ENCODE measurements around the gene MRTFA. TPM values are rescaled to one million over a fixed set of nuclear protein-coding genes. Genes with fewer than 3 reads are reported as not detected.

MRTFA gene
- total RNA-seq, 4 donors from 2014 or later = 81.6 to 109 (median 94.5) TPM

DNA sequence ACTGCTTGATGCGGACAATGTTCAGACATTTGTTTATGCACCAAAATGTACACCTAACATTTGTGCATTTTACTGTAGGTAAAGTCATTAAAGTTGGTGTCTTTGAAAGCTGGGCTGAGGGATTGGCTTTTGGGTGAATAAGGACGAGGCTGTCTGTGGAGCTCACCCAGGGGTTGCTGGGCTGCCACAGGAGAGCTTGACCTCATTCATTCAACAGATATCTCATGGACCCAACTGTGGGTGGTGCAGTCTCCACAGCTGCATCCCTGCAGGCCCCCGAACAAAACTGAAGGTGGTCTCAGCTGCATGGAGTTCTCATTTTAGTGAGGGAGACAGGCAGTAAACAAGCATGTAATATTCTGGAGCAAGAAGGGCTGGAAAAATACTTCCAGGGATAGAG, 233.4 kb downstream of the MRTFA start:
- peaks cover 60% of the 10 kb centered on the region for H3K36me3 ChIP-seq
- 91% methylated on average over 3 of the region's 3 CpGs for WGBS
- no peak overlapping the region for H3K27ac ChIP-seq
- H3K27me3 ChIP-seq = no peaks in the 10 kb centered on the region
- no peak for DNase-seq (ENCODE audit: low spot score in 2 of 2)
- H3K4me3 ChIP-seq = no peak overlapping the region
- H3K4me1 ChIP-seq = no peaks in the 10 kb centered on the region
- H3K9me3 ChIP-seq = no peaks in the 10 kb centered on the region
- TF ChIP-seq POLR2A (IDR thresholded peaks at IDR 0.05) = no peak
- no peak for TF ChIP-seq POLR2AphosphoS5 (IDR thresholded peaks at IDR 0.05)
- TF ChIP-seq EP300 (IDR thresholded peaks at IDR 0.05) = no peak
- TF ChIP-seq, protein P1, sequence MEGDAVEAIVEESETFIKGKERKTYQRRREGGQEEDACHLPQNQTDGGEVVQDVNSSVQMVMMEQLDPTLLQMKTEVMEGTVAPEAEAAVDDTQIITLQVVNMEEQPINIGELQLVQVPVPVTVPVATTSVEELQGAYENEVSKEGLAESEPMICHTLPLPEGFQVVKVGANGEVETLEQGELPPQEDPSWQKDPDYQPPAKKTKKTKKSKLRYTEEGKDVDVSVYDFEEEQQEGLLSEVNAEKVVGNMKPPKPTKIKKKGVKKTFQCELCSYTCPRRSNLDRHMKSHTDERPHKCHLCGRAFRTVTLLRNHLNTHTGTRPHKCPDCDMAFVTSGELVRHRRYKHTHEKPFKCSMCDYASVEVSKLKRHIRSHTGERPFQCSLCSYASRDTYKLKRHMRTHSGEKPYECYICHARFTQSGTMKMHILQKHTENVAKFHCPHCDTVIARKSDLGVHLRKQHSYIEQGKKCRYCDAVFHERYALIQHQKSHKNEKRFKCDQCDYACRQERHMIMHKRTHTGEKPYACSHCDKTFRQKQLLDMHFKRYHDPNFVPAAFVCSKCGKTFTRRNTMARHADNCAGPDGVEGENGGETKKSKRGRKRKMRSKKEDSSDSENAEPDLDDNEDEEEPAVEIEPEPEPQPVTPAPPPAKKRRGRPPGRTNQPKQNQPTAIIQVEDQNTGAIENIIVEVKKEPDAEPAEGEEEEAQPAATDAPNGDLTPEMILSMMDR (IDR thresholded peaks at IDR 0.05) = no peak

DNA sequence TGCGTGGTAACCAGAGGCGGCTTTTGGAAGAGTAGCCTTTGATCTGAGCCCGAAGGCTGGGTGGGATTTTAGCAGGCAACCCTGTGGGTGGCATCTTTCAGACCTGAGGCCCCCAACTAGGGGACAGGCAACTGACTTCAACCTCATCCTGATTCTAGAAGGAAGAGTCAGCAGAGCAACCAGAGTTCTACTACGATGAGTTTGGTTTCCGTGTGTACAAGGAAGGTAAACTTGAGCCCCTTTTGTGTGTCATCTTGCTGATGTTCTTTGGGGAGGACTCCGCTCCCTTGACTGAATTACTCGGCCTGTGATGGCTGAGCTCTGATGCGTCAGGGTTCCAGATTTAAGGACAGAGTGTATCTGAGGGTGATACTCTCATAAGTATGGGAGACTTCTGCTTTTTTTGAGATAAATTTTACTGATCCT, 234.5 kb downstream of the MRTFA start:
- no peak overlapping the region for H3K4me3 ChIP-seq
- no peaks in the 10 kb centered on the region for H3K27me3 ChIP-seq
- DNase-seq (ENCODE audit: low spot score in 2 of 2) = no peak
- peaks cover 49% of the 10 kb centered on the region for H3K36me3 ChIP-seq
- 94% methylated on average over 8 of the region's 8 CpGs for WGBS
- H3K27ac ChIP-seq = no peak overlapping the region
- no peaks in the 10 kb centered on the region for H3K9me3 ChIP-seq
- peaks cover 8% of the 10 kb centered on the region for H3K4me1 ChIP-seq
- TF ChIP-seq POLR2AphosphoS5 (IDR thresholded peaks at IDR 0.05) = no peak
- TF ChIP-seq POLR2A (IDR thresholded peaks at IDR 0.05) = no peak
- TF ChIP-seq, protein P1 (IDR thresholded peaks at IDR 0.05) = no peak

DNA sequence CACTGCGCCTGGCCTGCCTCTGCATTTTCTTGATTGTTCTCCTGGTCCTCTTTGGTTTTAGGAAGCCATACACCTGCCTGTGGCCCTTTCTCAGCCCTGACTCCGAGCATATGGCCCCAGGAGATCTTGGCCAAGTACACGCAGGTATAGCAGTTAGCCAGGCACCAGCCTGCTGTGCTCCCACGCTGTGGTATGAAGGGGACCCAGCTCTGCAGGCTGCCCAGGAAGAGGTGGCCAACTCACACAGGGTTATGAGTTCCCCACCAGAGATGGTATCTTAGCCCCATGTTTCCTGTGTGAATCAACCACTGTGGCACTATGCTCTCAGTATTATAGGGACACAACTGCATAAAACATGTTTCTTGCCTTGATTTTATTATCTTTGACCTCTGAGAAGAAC, 235.0 kb downstream of the MRTFA start:
- H3K27me3 ChIP-seq = no peaks in the 10 kb centered on the region
- TF ChIP-seq, protein P1 (IDR thresholded peaks at IDR 0.05) = no peak
- TF ChIP-seq EP300 (IDR thresholded peaks at IDR 0.05) (no peak), POLR2A (IDR thresholded peaks at IDR 0.05) (no peak), POLR2AphosphoS5 (IDR thresholded peaks at IDR 0.05) (no peak)
- 82% methylated on average over 3 of the region's 4 CpGs for WGBS
- no peak overlapping the region for H3K4me3 ChIP-seq
- peaks cover 12% of the 10 kb centered on the region for H3K4me1 ChIP-seq
- H3K27ac ChIP-seq = no peak overlapping the region
- H3K36me3 ChIP-seq = peaks cover 44% of the 10 kb centered on the region
- no peaks in the 10 kb centered on the region for H3K9me3 ChIP-seq
- DNase-seq (ENCODE audit: low spot score in 2 of 2) = no peak

DNA sequence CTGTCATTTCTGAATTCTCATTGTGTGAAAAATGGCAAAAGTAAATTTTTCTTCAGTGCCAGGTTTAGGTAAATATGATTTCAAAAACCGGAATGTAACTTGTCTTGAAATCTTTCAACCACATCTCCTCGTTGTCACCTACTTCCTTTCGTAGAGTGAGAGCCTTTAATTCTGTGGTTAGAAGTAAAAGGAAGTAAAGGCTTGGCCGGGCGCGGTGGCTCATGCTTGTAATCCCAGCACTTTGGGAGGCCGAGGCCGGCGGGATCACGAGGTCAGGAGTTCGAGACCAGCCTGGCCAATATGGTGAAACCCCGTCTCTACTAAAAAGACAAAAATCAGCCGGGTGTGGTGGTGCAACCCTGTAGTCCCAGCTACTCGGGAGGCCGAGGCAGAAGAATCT, 236.4 kb downstream of the MRTFA start:
- no peak overlapping the region for H3K27ac ChIP-seq
- no peak for DNase-seq (ENCODE audit: low spot score in 2 of 2)
- peaks cover 30% of the 10 kb centered on the region for H3K36me3 ChIP-seq
- H3K4me3 ChIP-seq = no peak overlapping the region
- H3K4me1 ChIP-seq = peaks cover 17% of the 10 kb centered on the region
- WGBS = 85% methylated on average over 15 of the region's 15 CpGs
- no peaks in the 10 kb centered on the region for H3K27me3 ChIP-seq
- no peaks in the 10 kb centered on the region for H3K9me3 ChIP-seq
- TF ChIP-seq EP300 (IDR thresholded peaks at IDR 0.05) (no peak), POLR2A (IDR thresholded peaks at IDR 0.05) (no peak), POLR2AphosphoS5 (IDR thresholded peaks at IDR 0.05) (no peak)
- TF ChIP-seq, protein P1 (IDR thresholded peaks at IDR 0.05) = no peak

DNA sequence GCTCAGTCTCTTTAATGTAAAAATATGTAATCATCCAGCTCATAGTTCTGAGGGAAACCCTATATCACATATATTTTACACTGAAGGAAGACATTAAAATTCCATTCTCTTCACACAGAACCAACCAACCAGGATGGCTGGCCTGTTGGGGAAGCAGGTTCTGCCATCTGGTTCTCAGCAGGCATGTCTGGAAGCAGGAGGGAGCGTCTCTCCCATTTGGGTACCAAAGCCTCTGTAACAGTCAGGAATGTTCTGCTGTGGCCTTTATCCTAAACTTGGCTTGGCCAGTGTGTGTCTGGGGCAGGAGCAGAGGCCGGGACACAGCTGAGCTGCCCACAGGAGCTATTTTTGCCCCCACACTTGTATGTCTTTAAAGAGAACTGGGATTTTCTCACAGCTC, 236.9 kb downstream of the MRTFA start:
- H3K36me3 ChIP-seq = peaks cover 25% of the 10 kb centered on the region
- DNase-seq (ENCODE audit: low spot score in 2 of 2) = no peak
- no peaks in the 10 kb centered on the region for H3K9me3 ChIP-seq
- H3K27ac ChIP-seq = no peak overlapping the region
- H3K4me1 ChIP-seq = peaks cover 17% of the 10 kb centered on the region
- no peak for TF ChIP-seq POLR2A (IDR thresholded peaks at IDR 0.05)
- TF ChIP-seq EP300 (IDR thresholded peaks at IDR 0.05) = no peak
- TF ChIP-seq, protein P1 (IDR thresholded peaks at IDR 0.05) = no peak
- no peak for TF ChIP-seq POLR2AphosphoS5 (IDR thresholded peaks at IDR 0.05)
- no peak overlapping the region for H3K4me3 ChIP-seq
- WGBS = 86% methylated on average over 2 of the region's 2 CpGs
- H3K27me3 ChIP-seq = no peaks in the 10 kb centered on the region
